SIG-M5 (cell line): ENCODE measurements around the gene ZNF618.

Source experiments
- DNase-seq: peaks from one replicate; lab custom pipeline; 2025; lab: John Stamatoyannopoulos, UW

The ZNF618 gene

GRCh38 chr9:114084282-114085073, 208.4 kb downstream of the ZNF618 start:
- no peak for DNase-seq

DNA sequence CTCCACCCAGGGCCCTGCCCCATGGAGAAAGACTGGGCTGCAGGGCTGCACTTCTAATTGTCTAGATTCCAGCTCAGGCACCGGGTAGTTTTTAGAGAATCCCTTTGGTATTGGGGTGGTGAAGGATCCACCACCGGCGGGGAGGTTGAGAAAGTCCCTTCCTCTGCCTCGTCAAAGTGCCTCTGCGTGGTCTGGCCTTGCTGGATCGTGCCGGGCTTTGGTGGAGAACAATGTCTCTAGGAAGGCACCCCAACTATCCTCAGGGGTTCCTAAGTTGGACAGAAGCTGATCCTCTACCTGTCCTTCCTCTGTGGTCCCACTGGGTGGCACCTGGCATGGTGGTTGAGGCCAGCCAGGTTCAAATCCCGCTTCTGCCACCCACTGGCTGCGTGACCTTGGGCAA, 209.3 kb downstream of the ZNF618 start:
- no peak for DNase-seq

DNA sequence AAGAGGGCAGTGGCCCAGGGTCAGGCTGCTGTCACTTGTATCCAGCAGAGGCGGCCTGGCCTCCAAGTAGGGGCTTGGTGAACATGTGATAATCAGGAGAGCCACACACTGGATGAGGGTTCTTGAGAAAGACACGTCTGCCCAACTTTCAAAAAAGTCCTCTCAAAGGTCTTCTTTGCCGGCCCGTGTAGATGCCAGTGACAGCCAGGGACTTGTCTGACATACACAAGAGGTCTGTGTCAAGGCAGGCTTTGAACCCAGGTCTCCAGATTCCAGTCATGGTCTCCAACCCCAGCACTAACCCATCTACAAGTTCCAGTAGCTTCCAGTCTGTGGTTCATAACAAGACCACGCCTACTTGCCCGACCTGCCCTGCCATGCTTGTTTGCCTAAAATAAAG, 209.9 kb downstream of the ZNF618 start:
- no peak for DNase-seq

- DNase-seq: no peak
Observed at GRCh38 chr9:114086607-114087006, 210.5 kb downstream of the ZNF618 start.

GRCh38 chr9:114087721-114088120, 211.6 kb downstream of the ZNF618 start:
- no peak for DNase-seq

DNA sequence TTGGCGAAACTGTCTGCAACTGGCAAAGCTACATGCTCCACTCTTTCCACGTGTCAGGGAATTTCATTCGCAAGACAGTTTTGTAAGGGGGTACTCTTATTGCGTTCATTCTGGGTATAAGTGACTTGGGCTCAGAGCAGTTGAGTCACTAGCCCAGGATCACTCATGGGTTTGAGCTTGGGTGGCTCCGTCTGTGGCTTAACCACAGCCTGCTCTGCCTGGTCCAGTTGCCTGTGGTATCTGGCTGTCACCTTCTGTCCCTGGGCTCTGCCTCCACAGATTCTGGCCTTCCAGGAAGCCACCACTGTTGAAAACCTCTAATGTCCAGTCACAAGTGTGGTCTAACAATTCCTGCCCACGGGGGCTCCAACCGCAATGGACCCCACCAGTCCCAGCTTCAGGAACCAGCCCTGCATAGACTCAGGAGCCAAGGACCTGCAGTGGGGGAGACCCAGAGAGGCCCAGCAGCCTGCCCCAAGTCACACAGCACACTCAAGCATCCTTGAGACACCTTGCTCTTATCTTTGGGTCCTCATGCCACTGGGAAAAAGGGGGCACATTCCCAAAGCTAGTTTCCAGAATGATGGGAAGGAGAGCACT, 212.6 kb downstream of the ZNF618 start:
- no peak for DNase-seq

DNA sequence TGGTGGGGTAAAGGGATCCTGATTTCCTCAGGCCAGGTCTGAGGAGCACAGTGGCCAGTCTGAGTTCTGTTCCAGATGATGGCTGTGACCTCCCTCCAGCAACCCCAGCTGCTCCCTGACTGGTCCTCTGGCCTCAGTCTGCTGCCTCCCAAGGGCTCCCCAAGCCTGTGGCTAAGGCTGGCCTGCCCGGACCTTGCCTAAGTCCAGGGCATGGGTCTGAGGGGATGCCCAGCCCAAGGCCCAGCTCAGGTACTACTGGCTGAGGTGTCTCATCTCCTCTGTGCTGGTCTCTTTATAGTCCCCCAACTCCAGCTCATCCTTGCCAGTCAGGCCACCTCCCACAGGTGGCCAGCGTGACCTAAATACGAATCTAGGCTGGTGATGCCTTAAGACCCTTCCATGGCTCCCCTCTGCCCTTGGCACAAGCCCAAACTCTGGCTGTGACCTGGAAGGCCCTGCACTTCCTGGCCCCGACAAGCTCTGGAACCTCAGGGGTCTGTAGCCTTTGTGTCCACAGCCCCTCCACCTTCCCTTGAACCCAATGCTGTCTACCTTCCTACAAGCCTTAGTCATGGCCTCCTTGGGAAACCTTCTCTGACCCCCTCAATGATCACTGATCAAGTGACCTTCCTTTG, 213.2 kb downstream of the ZNF618 start:
- DNase-seq: no peak

DNA sequence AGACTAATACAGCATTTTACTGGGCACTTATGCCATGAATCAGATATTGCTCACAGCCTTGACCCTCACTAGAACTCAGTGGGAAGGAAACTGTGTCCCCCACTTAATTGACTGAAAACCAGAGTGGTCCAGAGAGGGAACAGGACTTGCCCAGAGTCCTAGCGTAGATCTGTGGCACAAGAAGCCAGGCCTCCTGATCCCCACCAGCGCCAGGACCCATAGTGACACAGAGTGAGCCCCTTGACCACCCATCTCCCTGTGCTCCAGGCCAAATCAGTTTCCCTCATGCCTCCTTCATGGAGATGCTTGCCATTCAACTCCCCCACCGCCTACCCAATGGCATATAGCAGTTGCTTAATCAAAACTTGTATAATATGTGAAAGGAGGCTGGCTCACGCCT, 214.7 kb downstream of the ZNF618 start:
- no peak for DNase-seq

GRCh38 chr9:114091711-114092110, 215.6 kb downstream of the ZNF618 start:
- DNase-seq: no peak

DNA sequence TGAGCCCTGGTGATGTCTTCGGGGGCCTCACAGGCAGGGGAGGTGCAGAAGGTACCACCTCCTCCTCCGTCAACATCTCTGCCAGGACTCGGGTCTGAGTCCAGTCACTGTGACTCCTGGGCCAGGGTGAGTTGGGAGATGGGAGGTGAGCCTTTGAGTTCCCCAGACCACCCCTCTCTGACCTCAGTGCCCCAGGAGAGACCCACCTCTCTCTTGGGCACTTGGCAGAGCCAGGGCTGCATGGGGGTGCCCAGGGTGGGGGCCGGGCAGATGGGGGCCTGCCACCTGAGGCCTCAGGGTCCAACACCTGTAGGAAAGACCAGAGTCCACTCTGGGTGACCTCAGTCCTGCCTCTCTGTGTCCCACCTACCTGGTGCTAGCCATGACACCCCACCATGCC, 216.2 kb downstream of the ZNF618 start:
- no peak for DNase-seq

- DNase-seq: no peak
Observed at GRCh38 chr9:114093031-114093471, 216.9 kb downstream of the ZNF618 start.

DNA sequence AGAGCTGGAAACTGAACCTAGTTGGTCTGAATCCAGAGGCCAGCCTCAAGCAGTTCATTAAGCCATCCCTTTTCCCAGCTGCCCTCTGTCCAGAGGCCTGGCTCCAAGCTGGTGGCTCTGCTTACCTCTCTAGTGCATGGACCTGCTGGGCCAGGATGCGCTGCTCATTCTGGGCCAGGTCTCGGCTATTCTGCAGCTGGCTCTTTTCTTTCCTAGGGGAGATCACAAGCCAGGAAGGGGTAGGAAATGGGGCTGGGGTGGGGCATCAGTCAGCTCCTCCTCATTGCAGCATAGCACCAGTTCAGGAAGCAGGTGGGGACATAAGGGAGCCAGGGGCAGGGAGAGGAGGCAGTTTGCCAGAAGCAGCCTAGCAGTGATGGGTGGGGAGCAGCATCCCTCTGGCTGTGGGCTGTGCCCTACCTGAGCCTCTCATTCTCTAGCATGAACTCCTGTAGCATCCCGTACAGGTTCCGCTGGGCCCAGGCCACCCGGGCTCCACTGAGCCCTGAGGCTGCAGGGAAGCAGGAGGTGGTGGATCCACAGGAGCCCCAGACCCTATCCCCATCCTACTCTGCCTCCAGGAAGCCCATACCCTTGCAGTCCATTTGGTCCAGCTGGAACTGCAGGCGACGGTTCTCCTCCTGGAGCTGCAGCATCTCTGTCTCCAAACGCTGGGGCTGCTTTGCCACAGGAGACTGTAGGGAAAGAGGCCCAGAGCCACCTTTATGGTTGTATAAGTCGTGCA, 217.8 kb downstream of the ZNF618 start:
- no peak for DNase-seq

DNA sequence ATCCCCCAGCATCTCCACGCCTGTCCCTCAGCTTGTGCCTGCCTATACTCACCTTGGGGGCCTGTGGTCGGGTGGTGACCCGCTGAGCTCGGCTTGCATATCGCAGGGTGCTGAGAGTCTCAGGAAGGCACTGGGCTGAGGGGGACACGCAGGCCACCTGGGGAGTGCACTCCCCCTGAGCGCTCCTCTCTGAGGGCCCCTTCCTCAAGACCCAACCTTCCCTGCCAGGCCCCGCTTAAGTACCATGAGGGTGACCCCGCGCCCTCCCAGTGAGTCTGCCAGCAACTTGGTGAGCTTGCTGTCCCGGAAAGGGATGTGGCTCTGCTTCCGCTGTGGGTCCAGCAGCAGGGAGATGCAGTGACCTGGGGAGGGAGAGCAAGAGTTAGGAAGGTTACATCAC, 218.9 kb downstream of the ZNF618 start:
- no peak for DNase-seq

DNA sequence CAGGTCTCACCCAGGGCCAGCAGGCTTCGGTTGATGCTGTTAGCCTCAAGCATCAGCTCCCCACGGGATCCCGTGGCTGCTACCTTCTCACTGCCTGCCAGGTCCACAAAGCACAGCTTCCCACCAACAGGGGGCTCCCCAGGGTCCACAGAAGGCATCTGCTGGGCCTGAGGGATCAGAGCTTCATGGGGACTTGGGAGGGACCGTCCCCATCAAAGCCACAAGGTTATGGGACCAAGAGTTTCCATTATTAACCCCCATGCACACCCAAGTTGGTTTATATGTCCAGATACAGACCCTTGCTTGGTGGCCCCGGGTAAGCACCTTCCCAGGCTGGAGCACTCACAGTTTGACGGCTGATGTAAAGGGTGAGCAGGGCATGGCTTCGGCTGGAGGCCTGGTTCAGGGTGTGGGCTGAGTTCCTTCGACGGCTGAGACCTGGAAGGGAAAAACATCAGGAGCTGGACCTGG, 220.0 kb downstream of the ZNF618 start:
- no peak for DNase-seq

DNA sequence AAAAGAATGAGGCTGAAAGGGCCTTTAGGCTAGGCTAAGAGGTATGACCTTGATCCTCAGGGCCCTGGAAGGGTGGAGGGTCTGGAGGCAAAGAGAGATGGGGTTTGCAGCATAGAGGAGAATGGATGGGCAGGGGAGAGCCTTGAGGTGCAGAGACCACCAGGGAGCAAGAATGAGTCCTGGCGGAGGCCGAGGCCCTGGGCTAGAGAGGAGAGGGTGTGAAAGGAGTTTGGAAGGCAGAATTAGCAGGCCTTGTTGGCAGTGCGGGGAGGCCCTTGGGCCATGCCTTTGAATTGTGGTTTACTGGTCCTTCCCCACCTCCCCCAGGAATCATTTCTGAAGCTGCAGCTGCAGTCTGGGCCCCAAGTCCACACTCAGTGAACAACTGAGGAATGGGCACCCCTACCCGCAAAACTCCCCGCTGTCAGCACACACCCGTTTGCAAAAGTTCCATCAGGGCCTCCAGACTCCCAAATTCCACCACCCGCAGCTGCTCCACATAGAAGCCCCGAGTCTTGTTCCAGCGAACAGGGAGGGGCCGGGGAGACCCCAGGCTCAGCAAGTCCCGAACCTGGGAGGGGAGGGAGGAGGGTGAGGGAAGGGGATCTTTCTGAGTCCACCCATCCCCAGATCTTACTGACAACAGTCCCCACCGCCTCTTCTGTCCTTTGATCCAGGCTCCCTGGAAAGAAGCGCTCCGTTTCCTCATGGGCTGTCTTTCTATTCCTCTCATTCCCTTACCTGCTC, 220.9 kb downstream of the ZNF618 start:
- no peak for DNase-seq

DNA sequence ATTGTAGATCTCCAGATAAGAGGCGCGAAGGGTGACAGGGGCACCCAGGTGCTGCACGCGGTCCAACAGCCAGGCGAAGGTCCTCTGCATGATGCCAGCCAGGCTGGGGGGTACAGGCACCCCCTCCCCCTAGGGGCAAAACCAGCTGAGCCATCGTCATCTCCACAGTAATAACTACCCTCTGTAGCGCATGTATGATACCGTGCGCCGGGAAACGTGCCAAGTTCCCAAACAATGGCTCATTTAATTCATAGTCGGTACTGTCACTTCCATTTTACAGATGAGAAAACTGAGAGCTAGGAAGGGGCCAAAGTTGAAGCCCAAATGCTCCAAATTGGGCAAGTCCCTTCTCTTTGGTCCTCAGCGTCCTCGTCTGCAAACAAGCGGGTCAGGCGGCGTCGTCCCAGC, 221.5 kb downstream of the ZNF618 start:
- no peak for DNase-seq

DNA sequence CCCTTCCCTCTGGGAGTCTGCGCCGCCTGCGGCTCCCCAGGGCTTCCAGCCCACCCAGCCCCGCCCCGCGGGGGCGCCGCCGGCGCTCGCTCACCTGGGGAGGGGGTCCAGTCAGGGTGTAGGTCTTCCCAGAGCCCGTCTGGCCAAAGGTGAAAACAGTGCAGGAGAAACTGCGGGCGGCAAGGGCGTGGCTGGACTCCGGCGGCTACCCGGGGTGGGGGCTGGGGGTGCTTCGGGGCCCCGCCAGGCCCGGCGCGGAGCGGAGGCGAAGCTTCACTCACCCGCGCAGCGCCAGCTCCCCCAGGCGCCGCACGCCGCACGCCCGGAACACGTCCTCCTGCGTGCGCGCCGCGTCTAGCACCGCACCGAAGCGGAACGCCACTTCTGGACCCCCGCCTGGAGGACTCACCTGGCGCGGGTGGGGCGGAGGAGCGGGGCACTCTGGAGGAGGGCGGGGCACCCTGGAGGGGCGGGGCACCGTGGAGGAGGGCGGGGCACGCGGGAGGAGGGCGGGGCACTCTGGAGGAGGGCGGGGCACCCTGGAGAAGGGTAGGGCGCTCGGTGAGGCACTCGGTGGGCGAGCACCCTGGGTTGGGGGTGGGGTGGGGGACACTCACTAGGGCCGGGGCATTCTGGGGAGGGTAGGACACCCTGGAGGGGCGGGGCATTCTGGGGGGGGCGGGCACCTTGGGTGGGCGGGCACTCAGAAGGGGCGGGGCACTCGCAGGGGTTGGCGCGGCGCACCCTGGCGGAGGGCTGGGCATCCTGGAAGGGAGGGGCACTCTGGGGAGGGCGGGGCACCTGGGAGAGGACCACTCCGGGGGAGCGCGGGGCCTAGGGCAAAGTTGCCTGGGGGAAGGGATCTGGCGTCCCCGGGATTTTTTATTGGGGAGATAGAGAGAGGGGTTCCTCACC, 222.2 kb downstream of the ZNF618 start:
- no peak for DNase-seq

DNA sequence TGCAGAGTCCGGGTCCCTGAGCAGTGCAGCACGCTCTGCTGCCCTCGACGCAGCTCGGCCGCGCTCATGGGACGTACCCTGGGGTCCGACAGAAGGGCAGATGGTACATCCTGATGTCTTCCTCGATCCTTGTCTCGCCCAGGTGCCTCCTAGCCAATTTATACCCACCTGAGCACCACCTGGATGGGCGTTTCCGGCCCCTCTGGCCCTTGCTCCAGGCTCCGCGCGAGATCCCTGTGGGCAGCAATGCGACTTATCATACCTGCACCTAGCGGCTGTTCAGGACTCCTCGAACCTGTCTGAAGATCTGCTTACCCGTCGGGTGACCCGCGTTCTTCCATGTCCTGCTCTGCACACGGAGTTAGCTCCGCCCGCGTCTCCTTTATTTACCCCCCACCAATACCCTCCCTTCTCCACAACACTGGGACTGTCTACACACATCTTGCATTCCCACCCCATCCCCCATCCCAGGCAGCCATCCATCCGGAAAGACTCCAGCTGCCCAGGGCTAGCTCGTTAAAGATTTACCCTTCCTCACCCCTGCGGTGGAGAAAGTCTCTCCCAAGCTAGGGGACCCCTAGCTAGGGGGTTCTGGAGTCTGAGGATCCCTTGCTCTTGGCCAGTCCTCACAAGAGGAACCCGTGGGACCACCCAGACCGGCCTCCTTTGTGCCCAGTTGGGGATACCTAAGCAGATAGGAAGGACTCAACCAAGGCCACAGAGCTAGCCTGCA, 223.0 kb downstream of the ZNF618 start, which contains the start of gene KIF12:
KIF12 (minus strand) TSS at position 357 of the 733 bp plus-strand sequence; CDS start at position 341, 16 bp downstream.
- DNase-seq: no peak

- no peak for DNase-seq
Observed at GRCh38 chr9:114099669-114100270, 223.7 kb downstream of the ZNF618 start.
